GM23338 (cell line): ENCODE data around the gene RPL29. TPM values are rescaled to one million over a fixed set of nuclear protein-coding genes. Genes with fewer than 3 reads are reported as not detected.

Experiments used
- ATAC-seq: fragments of 200-7000 bp; cut with Tn5 transposase; 3 replicates; pipeline ENCODE4 v1.9.1; 2020
- DNase-seq: peaks from one replicate; pipeline ENCODE4 v3.0.0-alpha.2; 2015; ENCODE audit warnings: low spot score
- H2AFZ ChIP-seq: fragments of 200-600 bp; sonication (generic); 2 replicates; pipeline ENCODE4 v1.8.0; 2016; ENCODE audit warnings: antibody characterized with exemption, mild to moderate bottlenecking, moderate library complexity
- H3F3A ChIP-seq: fragments of 200-600 bp; sonication (generic); replicated peaks from 2 replicates; pipeline ENCODE4 v1.8.0; 2017; ENCODE audit warnings: antibody characterized with exemption, mixed run types, low read depth
- H3K27ac ChIP-seq: fragments of 200-600 bp; sonication (generic); 2 replicates; pipeline ENCODE4 v1.6.1; 2016; ENCODE audit warnings: low read depth
- H3K27me3 ChIP-seq: fragments of 200-600 bp; sonication (generic); 2 replicates; pipeline ENCODE4 v1.8.0; 2016; ENCODE audit warnings: mild to moderate bottlenecking, mixed run types, moderate library complexity; ENCODE audit not compliant: insufficient read depth
- H3K36me3 ChIP-seq: fragments of 200-600 bp; sonication (generic); 2 replicates; pipeline ENCODE4 v1.8.0; 2016; ENCODE audit warnings: mild to moderate bottlenecking; ENCODE audit not compliant: insufficient read depth
- H3K4me1 ChIP-seq: fragments of 200-600 bp; sonication (generic); 2 replicates; pipeline ENCODE4 v1.8.0; 2016; ENCODE audit warnings: mild to moderate bottlenecking, moderate library complexity; ENCODE audit not compliant: insufficient read depth
- H3K4me2 ChIP-seq: fragments of 200-600 bp; sonication (generic); 2 replicates; pipeline ENCODE4 v1.7.1; 2017; ENCODE audit warnings: mixed run types
- H3K4me3 ChIP-seq: fragments of 200-600 bp; sonication (generic); 2 replicates; pipeline ENCODE4 v1.6.1; 2016; ENCODE audit warnings: mixed run types
- H3K79me2 ChIP-seq: fragments of 200-600 bp; sonication (generic); replicated peaks from 2 replicates; pipeline ENCODE4 v1.8.0; 2017; ENCODE audit warnings: mild to moderate bottlenecking; ENCODE audit not compliant: insufficient read depth
- H3K9me2 ChIP-seq: fragments of 200-600 bp; sonication (generic); 2 replicates; pipeline ENCODE4 v1.8.0; 2017; ENCODE audit not compliant: insufficient read depth
- H4K20me1 ChIP-seq: fragments of 200-600 bp; sonication (generic); replicated peaks from 2 replicates; pipeline ENCODE4 v1.8.0; 2017; ENCODE audit warnings: mild to moderate bottlenecking; ENCODE audit not compliant: insufficient read depth
- H3K27ac Mint-ChIP-seq: 2 replicates; pipeline ENCODE4 v1.8.0; 2020; ENCODE audit warnings: inconsistent platforms, mild to moderate bottlenecking, moderate library complexity, mixed read lengths
- H3K27me3 Mint-ChIP-seq: 3 replicates; pipeline ENCODE4 v1.8.0; 2022; ENCODE audit warnings: low read depth, mild to moderate bottlenecking, moderate library complexity, mixed read lengths, inconsistent platforms; ENCODE audit not compliant: insufficient read depth, poor library complexity
- H3K36me3 Mint-ChIP-seq: 3 replicates; pipeline ENCODE4 v1.8.0; 2021; ENCODE audit warnings: low read depth, mild to moderate bottlenecking, inconsistent platforms, moderate library complexity, mixed read lengths
- H3K4me1 Mint-ChIP-seq: 3 replicates; pipeline ENCODE4 v1.8.0; 2020; ENCODE audit warnings: mild to moderate bottlenecking, inconsistent platforms, mixed read lengths
- H3K4me3 Mint-ChIP-seq: 3 replicates; pipeline ENCODE4 v1.8.0; 2021; ENCODE audit warnings: moderate library complexity, mild to moderate bottlenecking, inconsistent platforms, mixed read lengths
- H3K9me3 Mint-ChIP-seq: 3 replicates; pipeline ENCODE4 v1.8.0; 2020; ENCODE audit warnings: moderate library complexity, mild to moderate bottlenecking, inconsistent platforms, mixed read lengths
- CREB1 ChIP-seq: fragments of 250-450 bp; sonication (Bioruptor Pico); IDR thresholded peaks from 2 replicates; pipeline ENCODE4 v1.5.0; 2020; ENCODE audit warnings: low read depth, mild to moderate bottlenecking, moderate library complexity
- EZH2phosphoT487 ChIP-seq: fragments of 200-600 bp; sonication (generic); IDR thresholded peaks from one replicate; pipeline ENCODE4 v1.8.1; 2018; ENCODE audit warnings: antibody characterized with exemption; ENCODE audit not compliant: unreplicated experiment
- ZNF331 ChIP-seq: fragments of 250-450 bp; sonication (Bioruptor Pico); IDR thresholded peaks from 2 replicates; pipeline ENCODE4 v1.5.0; 2020; ENCODE audit warnings: low read depth, mild to moderate bottlenecking, moderate library complexity
- polyA plus RNA-seq: library from polyadenylated mRNA; unstranded; fragments of >200 nt; fragmentation: Nextera tagmentation; extraction: Ambion mirVana; gene quantifications from 2 replicates; pipeline ENCODE4 v1.2.1, GENCODE V29; 2016
- total RNA-seq: library from RNA; depleted of rRNA; stranded (reverse); fragments of >200 nt; shearing (Covaris generic); gene quantifications from 2 replicates; pipeline ENCODE4 v1.2.3, GENCODE V29; 2014
- TF ChIP-seq, protein P1 (sequence below), 2 experiments: fragments of 200-600 bp in 1 of 2; sonication (generic) in 1 of 2; conservative IDR thresholded peaks; 2 replicates each; pipeline versions ENCODE4 v1.5.1 to v1.6.1; 2016 to 2017; ENCODE audit warnings: antibody characterized with exemption in 2 of 2, low read depth in 2 of 2, mild to moderate bottlenecking in 2 of 2, moderate library complexity in 1 of 2
- TF ChIP-seq, protein P2 (sequence below): IDR thresholded peaks from one replicate; pipeline ENCODE4 v1.6.1; 2018; ENCODE audit warnings: antibody characterized with exemption; ENCODE audit not compliant: unreplicated experiment

The RPL29 gene
- total and polyA plus RNA-seq, 2 experiments from 2014 or later = 1,471 to 1,864 TPM

DNA sequence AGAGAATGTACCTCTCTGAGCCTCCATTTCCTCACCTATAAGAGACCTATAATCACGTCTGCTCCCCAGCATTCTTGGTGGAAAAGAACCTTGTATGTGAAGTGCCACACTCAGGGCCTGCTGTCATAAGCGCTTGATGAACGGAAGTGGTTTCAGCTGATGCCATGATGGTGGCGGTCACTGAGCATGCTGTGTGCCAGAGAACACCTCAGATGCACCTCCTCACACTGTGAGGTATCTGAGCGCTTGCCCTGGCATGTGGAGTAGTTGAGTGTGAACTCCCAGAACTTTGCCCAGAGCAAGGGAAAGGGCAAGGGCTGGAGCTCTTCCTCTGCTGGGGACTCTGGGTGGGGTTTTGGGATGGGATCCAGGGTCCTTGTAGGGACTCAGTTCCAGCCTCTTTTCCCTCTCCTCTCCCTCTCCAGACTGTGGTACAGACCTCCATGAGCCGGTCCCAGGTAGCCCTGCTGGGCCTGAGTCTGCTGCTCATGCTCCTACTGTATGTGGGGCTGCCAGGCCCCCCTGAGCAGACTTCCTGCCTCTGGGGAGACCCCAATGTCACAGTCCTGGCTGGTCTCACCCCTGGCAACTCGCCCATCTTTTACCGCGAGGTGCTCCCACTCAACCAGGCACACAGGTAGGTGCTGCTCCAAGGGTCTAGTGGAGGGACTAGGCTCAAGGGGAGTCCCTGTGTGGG lies 18.1 kb downstream of the RPL29 start (continued):
- TF ChIP-seq, protein P1, sequence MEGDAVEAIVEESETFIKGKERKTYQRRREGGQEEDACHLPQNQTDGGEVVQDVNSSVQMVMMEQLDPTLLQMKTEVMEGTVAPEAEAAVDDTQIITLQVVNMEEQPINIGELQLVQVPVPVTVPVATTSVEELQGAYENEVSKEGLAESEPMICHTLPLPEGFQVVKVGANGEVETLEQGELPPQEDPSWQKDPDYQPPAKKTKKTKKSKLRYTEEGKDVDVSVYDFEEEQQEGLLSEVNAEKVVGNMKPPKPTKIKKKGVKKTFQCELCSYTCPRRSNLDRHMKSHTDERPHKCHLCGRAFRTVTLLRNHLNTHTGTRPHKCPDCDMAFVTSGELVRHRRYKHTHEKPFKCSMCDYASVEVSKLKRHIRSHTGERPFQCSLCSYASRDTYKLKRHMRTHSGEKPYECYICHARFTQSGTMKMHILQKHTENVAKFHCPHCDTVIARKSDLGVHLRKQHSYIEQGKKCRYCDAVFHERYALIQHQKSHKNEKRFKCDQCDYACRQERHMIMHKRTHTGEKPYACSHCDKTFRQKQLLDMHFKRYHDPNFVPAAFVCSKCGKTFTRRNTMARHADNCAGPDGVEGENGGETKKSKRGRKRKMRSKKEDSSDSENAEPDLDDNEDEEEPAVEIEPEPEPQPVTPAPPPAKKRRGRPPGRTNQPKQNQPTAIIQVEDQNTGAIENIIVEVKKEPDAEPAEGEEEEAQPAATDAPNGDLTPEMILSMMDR (conservative IDR thresholded peaks at IDR 0.05; ENCODE audit: low read depth in 2 of 2) = no peak
- no peak for TF ChIP-seq ZNF331
- TF ChIP-seq, protein P2, sequence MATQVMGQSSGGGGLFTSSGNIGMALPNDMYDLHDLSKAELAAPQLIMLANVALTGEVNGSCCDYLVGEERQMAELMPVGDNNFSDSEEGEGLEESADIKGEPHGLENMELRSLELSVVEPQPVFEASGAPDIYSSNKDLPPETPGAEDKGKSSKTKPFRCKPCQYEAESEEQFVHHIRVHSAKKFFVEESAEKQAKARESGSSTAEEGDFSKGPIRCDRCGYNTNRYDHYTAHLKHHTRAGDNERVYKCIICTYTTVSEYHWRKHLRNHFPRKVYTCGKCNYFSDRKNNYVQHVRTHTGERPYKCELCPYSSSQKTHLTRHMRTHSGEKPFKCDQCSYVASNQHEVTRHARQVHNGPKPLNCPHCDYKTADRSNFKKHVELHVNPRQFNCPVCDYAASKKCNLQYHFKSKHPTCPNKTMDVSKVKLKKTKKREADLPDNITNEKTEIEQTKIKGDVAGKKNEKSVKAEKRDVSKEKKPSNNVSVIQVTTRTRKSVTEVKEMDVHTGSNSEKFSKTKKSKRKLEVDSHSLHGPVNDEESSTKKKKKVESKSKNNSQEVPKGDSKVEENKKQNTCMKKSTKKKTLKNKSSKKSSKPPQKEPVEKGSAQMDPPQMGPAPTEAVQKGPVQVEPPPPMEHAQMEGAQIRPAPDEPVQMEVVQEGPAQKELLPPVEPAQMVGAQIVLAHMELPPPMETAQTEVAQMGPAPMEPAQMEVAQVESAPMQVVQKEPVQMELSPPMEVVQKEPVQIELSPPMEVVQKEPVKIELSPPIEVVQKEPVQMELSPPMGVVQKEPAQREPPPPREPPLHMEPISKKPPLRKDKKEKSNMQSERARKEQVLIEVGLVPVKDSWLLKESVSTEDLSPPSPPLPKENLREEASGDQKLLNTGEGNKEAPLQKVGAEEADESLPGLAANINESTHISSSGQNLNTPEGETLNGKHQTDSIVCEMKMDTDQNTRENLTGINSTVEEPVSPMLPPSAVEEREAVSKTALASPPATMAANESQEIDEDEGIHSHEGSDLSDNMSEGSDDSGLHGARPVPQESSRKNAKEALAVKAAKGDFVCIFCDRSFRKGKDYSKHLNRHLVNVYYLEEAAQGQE = no peak

DNA sequence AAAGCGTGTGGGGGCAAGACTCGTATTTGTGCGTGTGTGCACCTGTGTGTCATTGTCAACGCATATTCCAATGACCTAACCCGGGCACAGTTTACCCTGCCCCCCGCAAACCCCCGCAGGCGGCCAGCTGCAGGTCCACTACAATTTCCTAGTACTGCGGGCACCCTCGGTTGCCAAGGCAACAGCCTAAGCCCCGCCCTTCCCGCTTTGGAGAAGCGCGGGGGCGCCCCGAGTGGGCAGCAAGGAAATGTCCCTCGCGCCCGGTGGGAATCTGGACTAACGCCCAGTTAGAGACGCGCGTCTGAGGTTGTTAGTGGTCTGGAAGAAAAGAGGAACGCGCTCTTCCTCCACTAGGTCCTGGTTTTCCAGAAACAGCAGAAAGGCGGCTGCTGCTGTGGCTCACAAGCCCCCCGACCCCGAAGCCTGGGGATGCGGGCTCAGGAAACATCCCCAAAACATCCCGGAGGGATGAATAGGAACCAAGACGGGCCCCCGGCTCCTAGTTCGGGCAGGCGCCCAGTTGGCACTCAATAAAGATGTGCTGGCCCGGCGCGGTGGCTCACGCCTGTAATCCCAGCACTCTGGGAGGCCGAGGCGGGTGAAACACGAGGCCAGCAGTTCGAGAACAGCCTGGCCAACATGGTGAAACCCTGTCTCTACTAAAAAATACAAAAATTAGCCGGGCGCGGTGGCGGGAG lies 19.7 kb downstream of the RPL29 start:
- ATAC-seq (peak; percentile 2; the same call in 2 of the 3 replicates), DNase-seq (peak; percentile 78)
- TF ChIP-seq, protein P1 (conservative IDR thresholded peaks at IDR 0.05; ENCODE audit: low read depth in 2 of 2) = peak in 1 of 2 experiments; percentile 34; a peak in 2 of 4 replicates
- TF ChIP-seq EZH2phosphoT487 = no peak
- TF ChIP-seq CREB1 (CRISPR knock-in tag) = no peak
- Mint-ChIP-seq H3K4me1 (peaks cover 14% of the 10 kb centered on the region), H3K36me3 (no peaks in the 10 kb centered on the region; the same call in 2 of the 3 replicates), H3K4me3 (peak overlapping the region; percentile 66), H3K27ac (no peak overlapping the region), H3K27me3 (peaks cover 35% of the 10 kb centered on the region), H3K9me3 (no peaks in the 10 kb centered on the region; the same call in 2 of the 3 replicates)
- no peaks in the 10 kb centered on the region for H3K9me2 ChIP-seq
- 0 out of 2 replicates have a peak overlapping the region, but pooled peaks have one; percentile 96 for H2AFZ ChIP-seq
- peaks cover 17% of the 10 kb centered on the region for H3K4me1 ChIP-seq
- H4K20me1 ChIP-seq = no peaks in the 10 kb centered on the region
- peaks cover 24% of the 10 kb centered on the region for H3F3A ChIP-seq
- peak overlapping the region; percentile 79 for H3K4me3 ChIP-seq
- peak overlapping the region; percentile 91 for H3K4me2 ChIP-seq
- peaks cover 38% of the 10 kb centered on the region for H3K27me3 ChIP-seq
- no peaks in the 10 kb centered on the region for H3K36me3 ChIP-seq
- H3K79me2 ChIP-seq = no peaks in the 10 kb centered on the region
- H3K27ac ChIP-seq = no peak overlapping the region
